OCI-LY1 (cell line): ENCODE measurements around the gene MAD1L1.
"Not testable (repeated sequence)": the region's sequence is repeated elsewhere in the genome, so short reads cannot be mapped to it uniquely, and the experiment has no call there.

Source experiments
- H2AFZ ChIP-seq: fragments of 200-600 bp; sonication (generic), shearing (Covaris generic); 2 replicates; pipeline ENCODE4 v1.6.0; 2014; ENCODE audit warnings: antibody characterized with exemption, mild to moderate bottlenecking, low read length
- H3F3A ChIP-seq: fragments of 200-600 bp; sonication (generic), shearing (Covaris generic); 2 replicates; pipeline ENCODE4 v1.6.0; 2014; ENCODE audit warnings: mild to moderate bottlenecking, antibody characterized with exemption, low read length, moderate library complexity; ENCODE audit not compliant: insufficient read depth
- H3K27ac ChIP-seq: fragments of 200-600 bp; sonication (generic); 2 replicates; pipeline ENCODE4 v1.5.1; 2014; ENCODE audit warnings: low read length, mixed run types, mild to moderate bottlenecking, low read depth; ENCODE audit not compliant: poor library complexity, severe bottlenecking
- H3K27me3 ChIP-seq: fragments of 200-600 bp; sonication (generic); 2 replicates; pipeline ENCODE4 v1.6.0; 2014; ENCODE audit warnings: antibody characterized with exemption, mild to moderate bottlenecking, low read length, moderate library complexity; ENCODE audit not compliant: insufficient read depth
- H3K36me3 ChIP-seq: fragments of 200-600 bp; sonication (generic); 2 replicates; pipeline ENCODE4 v1.6.1; 2014; ENCODE audit warnings: mild to moderate bottlenecking, antibody characterized with exemption, low read length, moderate library complexity, mixed read lengths; ENCODE audit not compliant: insufficient read depth
- H3K4me1 ChIP-seq: fragments of 200-600 bp; sonication (generic); 2 replicates; pipeline ENCODE4 v1.5.1; 2014; ENCODE audit warnings: mild to moderate bottlenecking, low read length, moderate library complexity; ENCODE audit not compliant: insufficient read depth, severe bottlenecking
- H3K4me2 ChIP-seq: fragments of 200-600 bp; sonication (generic), shearing (Covaris generic); 2 replicates; pipeline ENCODE4 v1.6.1; 2014; ENCODE audit warnings: low read length
- H3K4me3 ChIP-seq: fragments of 200-600 bp; sonication (generic); 2 replicates; pipeline ENCODE4 v1.5.1; 2014; ENCODE audit warnings: low read length, low read depth, mild to moderate bottlenecking, mixed read lengths; ENCODE audit not compliant: poor library complexity, severe bottlenecking
- H3K79me2 ChIP-seq: fragments of 200-600 bp; shearing (Covaris generic); 2 replicates; pipeline ENCODE4 v1.6.1; 2016; ENCODE audit warnings: mixed run types, low read length, mixed read lengths; ENCODE audit not compliant: insufficient read depth
- H3K9ac ChIP-seq: fragments of 200-600 bp; sonication (generic), shearing (Covaris generic); 2 replicates; pipeline ENCODE4 v1.6.1; 2014; ENCODE audit warnings: mild to moderate bottlenecking, low read length, mixed read lengths
- H3K9me2 ChIP-seq: fragments of 200-600 bp; sonication (generic), shearing (Covaris generic); 2 replicates; pipeline ENCODE4 v1.6.1; 2014; ENCODE audit warnings: low read depth, mild to moderate bottlenecking, low read length, mixed read lengths
- H3K9me3 ChIP-seq: fragments of 200-600 bp; shearing (Covaris generic); 2 replicates; pipeline ENCODE4 v1.6.1; 2014; ENCODE audit warnings: low read length, mixed read lengths
- H4K20me1 ChIP-seq: fragments of 200-600 bp; sonication (generic), shearing (Covaris generic); 2 replicates; pipeline ENCODE4 v1.6.0; 2016; ENCODE audit warnings: mild to moderate bottlenecking, low read length; ENCODE audit not compliant: insufficient read depth
- EZH2 ChIP-seq: fragments of 200-600 bp; sonication (generic), shearing (Covaris generic); IDR thresholded peaks from 2 replicates; pipeline ENCODE4 v1.8.0; 2017; ENCODE audit warnings: borderline replicate concordance, mixed run types, mild to moderate bottlenecking, antibody characterized with exemption, low read length, moderate library complexity, mixed read lengths
- TF ChIP-seq, protein P1 (sequence below): fragments of 200-600 bp; sonication (generic), shearing (Covaris generic); IDR thresholded peaks from 2 replicates; pipeline ENCODE4 v1.5.1; 2017; ENCODE audit warnings: mild to moderate bottlenecking, antibody characterized with exemption, low read length, moderate library complexity, mixed read lengths

MAD1L1 gene

DNA sequence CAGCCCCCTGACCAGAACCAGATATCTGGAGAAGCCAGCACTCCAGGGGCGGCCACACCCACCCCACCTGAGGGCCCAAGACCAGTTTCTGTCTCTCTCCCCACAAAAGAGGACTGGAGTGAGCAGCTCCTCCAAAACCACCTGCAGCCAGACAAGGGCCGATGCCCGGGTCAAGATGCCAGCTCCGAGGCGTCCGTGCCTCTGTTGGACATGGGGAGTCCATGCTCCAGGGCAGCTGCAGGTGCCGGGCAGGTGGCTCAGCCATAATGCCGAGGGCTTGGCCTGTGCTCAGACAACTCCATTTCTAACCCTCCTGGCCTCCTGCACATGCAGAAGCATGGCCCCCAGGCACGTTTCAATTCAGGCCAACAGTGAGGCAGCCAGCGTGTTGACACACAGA is 234.6 kb downstream of the MAD1L1 start:
- Histone ChIP-seq H3K4me2 (no peak overlapping the region), H3K36me3 (no peaks in the 10 kb centered on the region; the same call in 1 of the 2 replicates), H3K9me3 (no peaks in the 10 kb centered on the region), H3K9me2 (no peaks in the 10 kb centered on the region), H3K79me2 (no peaks in the 10 kb centered on the region), H3K4me1 (peaks cover 14% of the 10 kb centered on the region), H3K4me3 (no peak overlapping the region), H3K9ac (no peak overlapping the region), H4K20me1 (no peaks in the 10 kb centered on the region), H3K27ac (no peak overlapping the region), H2AFZ (no peak overlapping the region), H3K27me3 (no peaks in the 10 kb centered on the region), H3F3A (no peaks in the 10 kb centered on the region)
- TF ChIP-seq, protein P1, sequence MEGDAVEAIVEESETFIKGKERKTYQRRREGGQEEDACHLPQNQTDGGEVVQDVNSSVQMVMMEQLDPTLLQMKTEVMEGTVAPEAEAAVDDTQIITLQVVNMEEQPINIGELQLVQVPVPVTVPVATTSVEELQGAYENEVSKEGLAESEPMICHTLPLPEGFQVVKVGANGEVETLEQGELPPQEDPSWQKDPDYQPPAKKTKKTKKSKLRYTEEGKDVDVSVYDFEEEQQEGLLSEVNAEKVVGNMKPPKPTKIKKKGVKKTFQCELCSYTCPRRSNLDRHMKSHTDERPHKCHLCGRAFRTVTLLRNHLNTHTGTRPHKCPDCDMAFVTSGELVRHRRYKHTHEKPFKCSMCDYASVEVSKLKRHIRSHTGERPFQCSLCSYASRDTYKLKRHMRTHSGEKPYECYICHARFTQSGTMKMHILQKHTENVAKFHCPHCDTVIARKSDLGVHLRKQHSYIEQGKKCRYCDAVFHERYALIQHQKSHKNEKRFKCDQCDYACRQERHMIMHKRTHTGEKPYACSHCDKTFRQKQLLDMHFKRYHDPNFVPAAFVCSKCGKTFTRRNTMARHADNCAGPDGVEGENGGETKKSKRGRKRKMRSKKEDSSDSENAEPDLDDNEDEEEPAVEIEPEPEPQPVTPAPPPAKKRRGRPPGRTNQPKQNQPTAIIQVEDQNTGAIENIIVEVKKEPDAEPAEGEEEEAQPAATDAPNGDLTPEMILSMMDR, result no peak
- TF ChIP-seq EZH2, result no peak

- no peak for TF ChIP-seq EZH2
- TF ChIP-seq, protein P1, result no peak
- H3K79me2 ChIP-seq, result no peaks in the 10 kb centered on the region
- H3K9ac ChIP-seq, result no peak overlapping the region
- H3F3A ChIP-seq, result no peaks in the 10 kb centered on the region
- H3K4me2 ChIP-seq, result no peak overlapping the region
- H3K27ac ChIP-seq, result no peak overlapping the region
- no peaks in the 10 kb centered on the region for H3K27me3 ChIP-seq
- no peak overlapping the region for H3K4me3 ChIP-seq
- H2AFZ ChIP-seq, result no peak overlapping the region
- no peaks in the 10 kb centered on the region; the same call in 1 of the 2 replicates for H3K36me3 ChIP-seq
- H4K20me1 ChIP-seq, result no peaks in the 10 kb centered on the region
- H3K9me3 ChIP-seq, result no peaks in the 10 kb centered on the region
- H3K9me2 ChIP-seq, result no peaks in the 10 kb centered on the region
- peaks cover 19% of the 10 kb centered on the region for H3K4me1 ChIP-seq
Measured at GRCh38 chr7:1997537-1998076, 235.1 kb downstream of the MAD1L1 start.

- H3K27ac ChIP-seq, result no peak overlapping the region
- no peaks in the 10 kb centered on the region for H3K79me2 ChIP-seq
- no peaks in the 10 kb centered on the region for H3K9me2 ChIP-seq
- no peak overlapping the region for H2AFZ ChIP-seq
- no peaks in the 10 kb centered on the region; the same call in 1 of the 2 replicates for H3K36me3 ChIP-seq
- TF ChIP-seq EZH2, result no peak
- TF ChIP-seq, protein P1, result no peak
- no peak overlapping the region for H3K4me3 ChIP-seq
- no peaks in the 10 kb centered on the region for H3K9me3 ChIP-seq
- H3F3A ChIP-seq, result no peaks in the 10 kb centered on the region
- no peak overlapping the region for H3K9ac ChIP-seq
- H3K4me2 ChIP-seq, result no peak overlapping the region
- no peaks in the 10 kb centered on the region for H4K20me1 ChIP-seq
- H3K4me1 ChIP-seq, result peaks cover 26% of the 10 kb centered on the region
- H3K27me3 ChIP-seq, result no peaks in the 10 kb centered on the region
Measured at GRCh38 chr7:1996816-1997215, 235.9 kb downstream of the MAD1L1 start.

DNA sequence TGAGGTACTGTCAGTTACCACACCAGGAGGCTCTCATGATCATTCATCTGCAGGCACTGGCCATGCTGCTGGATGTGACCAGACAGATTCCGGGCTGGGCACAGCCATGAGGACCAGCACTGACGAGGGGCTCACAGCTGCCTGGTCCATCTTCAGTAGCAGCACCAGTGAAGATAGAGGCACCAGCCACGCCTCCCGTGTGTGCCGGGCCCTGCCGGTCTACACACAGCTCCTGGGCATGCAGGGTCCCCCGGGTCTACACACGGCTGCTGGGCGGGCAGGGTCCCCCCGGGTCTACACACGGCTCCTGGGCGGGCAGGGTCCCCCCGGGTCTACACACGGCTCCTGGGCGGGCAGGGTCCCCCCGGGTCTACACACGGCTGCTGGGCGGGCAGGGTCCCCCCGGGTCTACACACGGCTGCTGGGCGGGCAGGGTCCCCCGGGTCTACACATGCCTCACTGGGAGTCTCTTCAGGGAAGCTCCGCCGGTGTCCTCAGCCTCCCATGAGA is 236.8 kb downstream of the MAD1L1 start:
- peaks cover 26% of the 10 kb centered on the region for H3K4me1 ChIP-seq
- not testable (repeated sequence) for H3K4me2 ChIP-seq, H3K36me3 ChIP-seq, H2AFZ ChIP-seq, H4K20me1 ChIP-seq, H3K27me3 ChIP-seq, H3K9ac ChIP-seq, H3K9me2 ChIP-seq, H3K9me3 ChIP-seq, H3K27ac ChIP-seq, H3K79me2 ChIP-seq, H3F3A ChIP-seq, H3K4me3 ChIP-seq
